HepG2 (cell line): ENCODE measurements around the gene FERMT2. TPM values are rescaled to one million over a fixed set of nuclear protein-coding genes. Genes with fewer than 3 reads are reported as not detected.

Source experiments
- ATAC-seq: fragments of 200-7000 bp; cut with Tn5 transposase; 3 replicates; pipeline ENCODE4 v1.9.1; 2020; ENCODE audit warnings: mild to moderate bottlenecking, moderate library complexity
- BruUV-seq: library from RNA; stranded (reverse); fragments of 400-500 nt; replicated peaks from 2 replicates; lab custom pipeline; 2021; lab: Mats Ljungman, UMichigan
- CTCF ChIA-PET: fragments of 300-600 bp; formaldehyde crosslinking; extraction: SDS; loops from one replicate; lab custom pipeline; 2021; ENCODE audit warnings: low total read pairs, inconsistent platforms, low intra/inter-chr PET ratio; lab: Yijun Ruan, JAX
- POLR2A ChIA-PET: fragments of 350-600 bp; sonication (Branson Sonifier 250); formaldehyde crosslinking; loops from one replicate; lab custom pipeline; 2020; ENCODE audit warnings: antibody characterized with exemption, inconsistent platforms; lab: Yijun Ruan, JAX
- DNase-seq: peaks from one replicate; pipeline ENCODE4 v3.0.0-alpha.2; 2015; ENCODE audit warnings: low spot score
- FAIRE-seq: peaks from 3 replicates; lab custom pipeline; 2011; peaks lifted over from hg19 to GRCh38; lab: Jason Lieb, UNC
- H2AFZ ChIP-seq: one replicate; pipeline ENCODE4 v1.6.1; 2011; ENCODE audit warnings: low read length, inconsistent platforms
- H3K27ac ChIP-seq: fragments of 300-600 bp; 3 replicates; pipeline ENCODE4 v1.8.0; 2011; ENCODE audit warnings: mixed run types, mild to moderate bottlenecking, mixed read lengths, low read length, inconsistent platforms; ENCODE audit not compliant: insufficient read depth; ENCODE audit errors: extremely low read length
- H3K27me3 ChIP-seq, 2 experiments: fragments of 200-600 bp in 1 of 2; 2 replicates in 1 of 2; 3 replicates in 1 of 2; pipeline versions ENCODE4 v1.6.0 to v1.8.0; 2011; ENCODE audit warnings: low read length in 2 of 2, mild to moderate bottlenecking in 2 of 2, moderate library complexity in 2 of 2, inconsistent platforms in 1 of 2; ENCODE audit not compliant: insufficient read depth in 2 of 2, control insufficient read depth in 1 of 2
- H3K36me3 ChIP-seq, 2 experiments: fragments of 200-600 bp in 1 of 2; replicated peaks in 1 of 2; 2 replicates in 1 of 2; 3 replicates in 1 of 2; pipeline versions ENCODE4 v1.5.1 to v1.8.0; 2011; ENCODE audit warnings: low read length in 2 of 2, inconsistent platforms in 1 of 2; ENCODE audit not compliant: insufficient read depth in 2 of 2, control insufficient read depth in 1 of 2
- H3K4me1 ChIP-seq: 2 replicates; pipeline ENCODE4 v1.5.1; 2012; ENCODE audit warnings: low read length, inconsistent platforms; ENCODE audit not compliant: insufficient read depth
- H3K4me2 ChIP-seq: 2 replicates; pipeline ENCODE4 v1.6.0; 2011; ENCODE audit warnings: low read depth, low read length, inconsistent platforms
- H3K4me3 ChIP-seq, 3 experiments: fragments of 200-600 bp in 1 of 3; sonication (generic), shearing (Covaris generic) in 1 of 3; replicated peaks in 1 of 3; 2 replicates each; pipeline ENCODE4 v1.5.1; 2011 to 2016; ENCODE audit warnings: low read length in 3 of 3, inconsistent platforms in 2 of 3, low read depth in 2 of 3, mild to moderate bottlenecking in 2 of 3, control low read depth in 1 of 3, mixed read lengths in 1 of 3; ENCODE audit not compliant: insufficient read depth in 1 of 3
- H3K79me2 ChIP-seq: one replicate; pipeline ENCODE4 v1.6.1; 2011; ENCODE audit warnings: low read length, inconsistent platforms; ENCODE audit not compliant: insufficient read depth
- H3K9ac ChIP-seq: 2 replicates; pipeline ENCODE4 v1.6.0; 2011; ENCODE audit warnings: mild to moderate bottlenecking, low read depth, low read length, inconsistent platforms; ENCODE audit not compliant: insufficient read depth
- H3K9me3 ChIP-seq: 2 replicates; pipeline ENCODE4 v1.5.1; 2012; ENCODE audit warnings: mild to moderate bottlenecking, low read length
- H4K20me1 ChIP-seq: 2 replicates; pipeline ENCODE4 v1.6.0; 2011; ENCODE audit warnings: inconsistent platforms, mild to moderate bottlenecking, low read length, moderate library complexity; ENCODE audit not compliant: insufficient read depth
- FOXM1 ChIP-seq: sonication (generic); formaldehyde crosslinking; IDR thresholded peaks from 2 replicates; pipeline ENCODE4 v1.5.0; 2020; ENCODE audit warnings: missing genetic modification reagents
- GZF1 ChIP-seq: sonication (generic); formaldehyde crosslinking; IDR thresholded peaks from 2 replicates; pipeline ENCODE4 v1.5.1; 2020; ENCODE audit warnings: mild to moderate bottlenecking, missing genetic modification reagents
- NRL ChIP-seq: sonication (generic); formaldehyde crosslinking; IDR thresholded peaks from 2 replicates; pipeline ENCODE4 v1.5.0; 2020; ENCODE audit warnings: missing genetic modification reagents, mild to moderate bottlenecking, moderate library complexity, borderline replicate concordance
- SIX4 ChIP-seq: sonication (generic); formaldehyde crosslinking; IDR thresholded peaks from 2 replicates; pipeline ENCODE4 v1.4.0; 2020; ENCODE audit warnings: missing genetic modification reagents
- ZNF124 ChIP-seq: sonication (generic); formaldehyde crosslinking; IDR thresholded peaks from 2 replicates; pipeline ENCODE4 v1.4.0; 2020; ENCODE audit warnings: missing genetic modification reagents
- ZNF260 ChIP-seq: sonication (generic); formaldehyde crosslinking; IDR thresholded peaks from 2 replicates; pipeline ENCODE4 v1.4.0; 2020; ENCODE audit warnings: missing genetic modification reagents, low read depth, mild to moderate bottlenecking, borderline replicate concordance
- ZNF446 ChIP-seq: sonication (generic); formaldehyde crosslinking; IDR thresholded peaks from 2 replicates; pipeline ENCODE4 v1.5.0; 2020; ENCODE audit warnings: mild to moderate bottlenecking, missing genetic modification reagents
- ZNF816 ChIP-seq: sonication (generic); formaldehyde crosslinking; IDR thresholded peaks from 2 replicates; pipeline ENCODE4 v1.8.0; 2022; ENCODE audit warnings: missing genetic modification reagents, mild to moderate bottlenecking, borderline replicate concordance
- WGBS: methylation state at CpG from one replicate; pipeline ENCODE4 v1.1.6; 2017; ENCODE audit warnings: low lambda C conversion rate; 5-methylcytosine and 5-hydroxymethylcytosine counted together
- in situ Hi-C: cut with HindIII; loops from 2 replicates; pipeline ENCODE4 v1.10.0; 2017; ENCODE audit warnings: low pct_unique_long_range_greater_than_20kb; ENCODE audit not compliant: extremely low pct_ligation_motif_present
- intact Hi-C: fragments of 100-400 bp; cut with micrococcal nuclease; formaldehyde crosslinking; loops from one replicate; pipeline ENCODE4 v1.10.0; 2022; ENCODE audit not compliant: unreplicated experiment
- polyA plus RNA-seq, 8 experiments: library from polyadenylated mRNA; depleted of rRNA in 3 of 8; stranded (reverse) in 7 of 8; unstranded in 1 of 8; fragments of >200 nt; fragmentation: Illumina TruSeq in 4 of 8; extraction: Trizol in 4 of 8; gene quantifications; 2 replicates each; pipeline versions ENCODE4 v1.2.1 to v1.2.3, GENCODE V29; 2011 to 2016; ENCODE audit warnings: low read depth in 4 of 8, missing spikeins in 1 of 8, mixed read lengths in 1 of 8; ENCODE audit not compliant: insufficient read depth in 1 of 8
- total RNA-seq, 5 experiments: library from RNA; depleted of rRNA; stranded (reverse); fragments of >200 nt; fragmentation: Illumina TruSeq; extraction: Trizol; gene quantifications; 2 replicates each; pipeline ENCODE4 v1.2.3, GENCODE V29; 2016; ENCODE audit warnings: low read depth in 1 of 5
- TF ChIP-seq, protein P1 (sequence below): sonication (generic); formaldehyde crosslinking; IDR thresholded peaks from 2 replicates; pipeline ENCODE4 v1.5.1; 2020; ENCODE audit warnings: mild to moderate bottlenecking, missing genetic modification reagents, borderline replicate concordance
- TF ChIP-seq, protein P2 (sequence below): IDR thresholded peaks from 2 replicates; pipeline ENCODE4 v1.6.1; 2016; ENCODE audit warnings: mild to moderate bottlenecking, missing biosample characterization, missing genetic modification reagents
- TF ChIP-seq, protein P3 (sequence below): sonication (generic); formaldehyde crosslinking; IDR thresholded peaks from 2 replicates; pipeline ENCODE4 v1.8.0; 2022; ENCODE audit warnings: mild to moderate bottlenecking, missing genetic modification reagents; ENCODE audit not compliant: insufficient replicate concordance
- TF ChIP-seq, protein P4 (sequence below): sonication (generic); formaldehyde crosslinking; IDR thresholded peaks from 2 replicates; pipeline ENCODE4 v1.5.0; 2020; ENCODE audit warnings: mild to moderate bottlenecking, low read depth, missing genetic modification reagents, borderline replicate concordance
- TF ChIP-seq, protein P5 (sequence below): IDR thresholded peaks from 2 replicates; pipeline ENCODE4 v1.6.1; 2016; ENCODE audit warnings: low read depth

FERMT2 gene
- total and polyA plus RNA-seq, 2 of the 13 experiments (the other 11 are each of a cell fraction or from before 2014, with no cell fraction given): 36.2 to 60.4 TPM

DNA sequence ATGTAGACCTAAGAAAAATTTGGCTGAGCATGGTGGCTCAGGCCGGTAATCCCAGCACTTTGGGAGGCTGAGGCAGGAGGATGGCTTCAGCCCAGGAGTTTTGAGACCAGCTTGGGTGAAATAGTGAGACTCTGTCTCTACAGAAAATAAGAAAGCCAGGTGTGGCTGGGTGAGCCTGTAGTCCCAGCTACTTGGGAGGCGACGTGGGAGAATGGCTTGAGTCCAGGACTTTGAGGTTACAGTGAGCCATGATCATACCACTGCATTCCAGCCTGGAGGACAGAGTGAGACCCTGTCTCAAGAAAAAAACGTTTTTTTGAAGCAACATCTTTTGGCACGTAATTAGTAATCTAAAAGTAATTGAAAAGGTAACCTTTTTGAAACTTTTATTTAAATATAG, 70.9 kb downstream of the FERMT2 start:
- no peak overlapping the region for H3K27ac ChIP-seq
- no peak for DNase-seq
- ATAC-seq: no peak
- no peaks in the 10 kb centered on the region for H3K4me1 ChIP-seq
- no peaks in the 10 kb centered on the region for H3K9me3 ChIP-seq
- H3K4me3 ChIP-seq: no peak overlapping the region
- peaks cover 5 to 56% of the 10 kb centered on the region in 2 experiments for H3K36me3 ChIP-seq
- no peak overlapping the region for H3K4me2 ChIP-seq
- H4K20me1 ChIP-seq: no peaks in the 10 kb centered on the region
- FAIRE-seq: no peak
- intact Hi-C loops (no loop called here), in situ Hi-C loops (no loop called here)
- H2AFZ ChIP-seq: no peak overlapping the region
- ChIA-PET CTCF (no interaction called here), POLR2A (no interaction called here)
- BruUV-seq: no TSS peak
- no peaks in the 10 kb centered on the region for H3K27me3 ChIP-seq
- no peak overlapping the region for H3K9ac ChIP-seq
- no peaks in the 10 kb centered on the region for H3K79me2 ChIP-seq
- TF ChIP-seq, protein P1, sequence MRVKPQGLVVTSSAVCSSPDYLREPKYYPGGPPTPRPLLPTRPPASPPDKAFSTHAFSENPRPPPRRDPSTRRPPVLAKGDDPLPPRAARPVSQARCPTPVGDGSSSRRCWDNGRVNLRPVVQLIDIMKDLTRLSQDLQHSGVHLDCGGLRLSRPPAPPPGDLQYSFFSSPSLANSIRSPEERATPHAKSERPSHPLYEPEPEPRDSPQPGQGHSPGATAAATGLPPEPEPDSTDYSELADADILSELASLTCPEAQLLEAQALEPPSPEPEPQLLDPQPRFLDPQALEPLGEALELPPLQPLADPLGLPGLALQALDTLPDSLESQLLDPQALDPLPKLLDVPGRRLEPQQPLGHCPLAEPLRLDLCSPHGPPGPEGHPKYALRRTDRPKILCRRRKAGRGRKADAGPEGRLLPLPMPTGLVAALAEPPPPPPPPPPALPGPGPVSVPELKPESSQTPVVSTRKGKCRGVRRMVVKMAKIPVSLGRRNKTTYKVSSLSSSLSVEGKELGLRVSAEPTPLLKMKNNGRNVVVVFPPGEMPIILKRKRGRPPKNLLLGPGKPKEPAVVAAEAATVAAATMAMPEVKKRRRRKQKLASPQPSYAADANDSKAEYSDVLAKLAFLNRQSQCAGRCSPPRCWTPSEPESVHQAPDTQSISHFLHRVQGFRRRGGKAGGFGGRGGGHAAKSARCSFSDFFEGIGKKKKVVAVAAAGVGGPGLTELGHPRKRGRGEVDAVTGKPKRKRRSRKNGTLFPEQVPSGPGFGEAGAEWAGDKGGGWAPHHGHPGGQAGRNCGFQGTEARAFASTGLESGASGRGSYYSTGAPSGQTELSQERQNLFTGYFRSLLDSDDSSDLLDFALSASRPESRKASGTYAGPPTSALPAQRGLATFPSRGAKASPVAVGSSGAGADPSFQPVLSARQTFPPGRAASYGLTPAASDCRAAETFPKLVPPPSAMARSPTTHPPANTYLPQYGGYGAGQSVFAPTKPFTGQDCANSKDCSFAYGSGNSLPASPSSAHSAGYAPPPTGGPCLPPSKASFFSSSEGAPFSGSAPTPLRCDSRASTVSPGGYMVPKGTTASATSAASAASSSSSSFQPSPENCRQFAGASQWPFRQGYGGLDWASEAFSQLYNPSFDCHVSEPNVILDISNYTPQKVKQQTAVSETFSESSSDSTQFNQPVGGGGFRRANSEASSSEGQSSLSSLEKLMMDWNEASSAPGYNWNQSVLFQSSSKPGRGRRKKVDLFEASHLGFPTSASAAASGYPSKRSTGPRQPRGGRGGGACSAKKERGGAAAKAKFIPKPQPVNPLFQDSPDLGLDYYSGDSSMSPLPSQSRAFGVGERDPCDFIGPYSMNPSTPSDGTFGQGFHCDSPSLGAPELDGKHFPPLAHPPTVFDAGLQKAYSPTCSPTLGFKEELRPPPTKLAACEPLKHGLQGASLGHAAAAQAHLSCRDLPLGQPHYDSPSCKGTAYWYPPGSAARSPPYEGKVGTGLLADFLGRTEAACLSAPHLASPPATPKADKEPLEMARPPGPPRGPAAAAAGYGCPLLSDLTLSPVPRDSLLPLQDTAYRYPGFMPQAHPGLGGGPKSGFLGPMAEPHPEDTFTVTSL (CRISPR knock-in tag): no peak
- TF ChIP-seq, protein P2, sequence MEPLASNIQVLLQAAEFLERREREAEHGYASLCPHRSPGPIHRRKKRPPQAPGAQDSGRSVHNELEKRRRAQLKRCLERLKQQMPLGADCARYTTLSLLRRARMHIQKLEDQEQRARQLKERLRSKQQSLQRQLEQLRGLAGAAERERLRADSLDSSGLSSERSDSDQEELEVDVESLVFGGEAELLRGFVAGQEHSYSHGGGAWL (CRISPR knock-in tag): no peak
- TF ChIP-seq ZNF260 (CRISPR knock-in tag): no peak
- no peak for TF ChIP-seq FOXM1 (CRISPR knock-in tag)
- TF ChIP-seq, protein P3, sequence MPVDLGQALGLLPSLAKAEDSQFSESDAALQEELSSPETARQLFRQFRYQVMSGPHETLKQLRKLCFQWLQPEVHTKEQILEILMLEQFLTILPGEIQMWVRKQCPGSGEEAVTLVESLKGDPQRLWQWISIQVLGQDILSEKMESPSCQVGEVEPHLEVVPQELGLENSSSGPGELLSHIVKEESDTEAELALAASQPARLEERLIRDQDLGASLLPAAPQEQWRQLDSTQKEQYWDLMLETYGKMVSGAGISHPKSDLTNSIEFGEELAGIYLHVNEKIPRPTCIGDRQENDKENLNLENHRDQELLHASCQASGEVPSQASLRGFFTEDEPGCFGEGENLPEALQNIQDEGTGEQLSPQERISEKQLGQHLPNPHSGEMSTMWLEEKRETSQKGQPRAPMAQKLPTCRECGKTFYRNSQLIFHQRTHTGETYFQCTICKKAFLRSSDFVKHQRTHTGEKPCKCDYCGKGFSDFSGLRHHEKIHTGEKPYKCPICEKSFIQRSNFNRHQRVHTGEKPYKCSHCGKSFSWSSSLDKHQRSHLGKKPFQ (CRISPR knock-in tag): no peak
- TF ChIP-seq, protein P4, sequence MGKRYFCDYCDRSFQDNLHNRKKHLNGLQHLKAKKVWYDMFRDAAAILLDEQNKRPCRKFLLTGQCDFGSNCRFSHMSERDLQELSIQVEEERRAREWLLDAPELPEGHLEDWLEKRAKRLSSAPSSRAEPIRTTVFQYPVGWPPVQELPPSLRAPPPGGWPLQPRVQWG (CRISPR knock-in tag): no peak
- TF ChIP-seq NRL (CRISPR knock-in tag): no peak
- no peak for TF ChIP-seq SIX4
- no peak for TF ChIP-seq ZNF124
- TF ChIP-seq, protein P5, sequence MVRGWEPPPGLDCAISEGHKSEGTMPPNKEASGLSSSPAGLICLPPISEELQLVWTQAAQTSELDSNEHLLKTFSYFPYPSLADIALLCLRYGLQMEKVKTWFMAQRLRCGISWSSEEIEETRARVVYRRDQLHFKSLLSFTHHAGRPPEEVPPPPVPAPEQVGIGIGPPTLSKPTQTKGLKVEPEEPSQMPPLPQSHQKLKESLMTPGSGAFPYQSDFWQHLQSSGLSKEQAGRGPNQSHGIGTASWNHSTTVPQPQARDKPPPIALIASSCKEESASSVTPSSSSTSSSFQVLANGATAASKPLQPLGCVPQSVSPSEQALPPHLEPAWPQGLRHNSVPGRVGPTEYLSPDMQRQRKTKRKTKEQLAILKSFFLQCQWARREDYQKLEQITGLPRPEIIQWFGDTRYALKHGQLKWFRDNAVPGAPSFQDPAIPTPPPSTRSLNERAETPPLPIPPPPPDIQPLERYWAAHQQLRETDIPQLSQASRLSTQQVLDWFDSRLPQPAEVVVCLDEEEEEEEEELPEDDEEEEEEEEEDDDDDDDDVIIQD (CRISPR knock-in tag): no peak
- TF ChIP-seq ZNF446: no peak
- no peak for TF ChIP-seq GZF1
- no peak for TF ChIP-seq ZNF816
- 92% methylated on average over 5 of the region's 5 CpGs for WGBS
